Epidermal melanocyte (primary cell): ENCODE results near the gene IDH3A.

Source experiments
- DNase-seq: peaks from one replicate; pipeline ENCODE4 v3.0.0; 2011; ENCODE audit warnings: low spot score; ENCODE audit not compliant: insufficient read length

IDH3A gene

DNA sequence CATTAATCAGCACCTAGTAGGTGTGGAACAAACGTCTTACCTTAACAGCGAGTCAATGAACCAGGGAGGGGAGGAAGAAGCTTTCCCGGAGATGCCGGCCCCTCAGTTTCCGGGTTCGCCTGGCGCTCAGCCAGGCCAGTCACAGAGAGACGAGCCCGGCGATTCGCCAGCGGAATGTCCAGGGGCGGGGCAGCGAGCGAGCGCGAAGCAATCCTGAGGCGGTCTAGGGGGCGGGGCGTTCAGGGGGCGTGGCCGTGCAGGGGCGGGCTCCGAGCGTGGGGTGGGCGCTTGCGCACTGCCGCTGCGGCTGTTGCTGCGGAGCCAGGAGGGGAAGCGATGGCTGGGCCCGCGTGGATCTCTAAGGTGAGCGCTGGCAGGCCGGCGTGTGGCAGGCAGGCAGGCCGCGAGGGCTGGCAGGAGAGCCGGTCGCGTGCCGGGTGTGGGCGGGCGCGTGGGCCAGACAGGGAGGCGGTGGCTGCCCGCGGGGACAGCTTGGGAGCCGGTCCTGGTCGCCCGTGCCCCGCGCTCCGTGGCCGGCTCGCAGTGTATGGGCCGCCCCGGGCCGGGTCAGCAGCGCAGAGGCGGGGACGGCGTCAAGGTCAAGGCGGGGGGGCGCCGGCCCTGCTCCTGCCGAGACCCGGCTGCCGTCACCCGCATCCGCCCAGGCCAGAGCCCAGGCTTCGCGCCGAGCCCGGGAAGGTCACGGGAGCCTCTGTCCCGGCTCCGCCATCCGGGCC lies at the start of gene IDH3A:
Gene IDH3A, plus strand, starts transcription at position 295 of the 737 bp plus-strand sequence. Its CDS starts 42 bp downstream, at position 337.
- peak; percentile 86 for DNase-seq

DNA sequence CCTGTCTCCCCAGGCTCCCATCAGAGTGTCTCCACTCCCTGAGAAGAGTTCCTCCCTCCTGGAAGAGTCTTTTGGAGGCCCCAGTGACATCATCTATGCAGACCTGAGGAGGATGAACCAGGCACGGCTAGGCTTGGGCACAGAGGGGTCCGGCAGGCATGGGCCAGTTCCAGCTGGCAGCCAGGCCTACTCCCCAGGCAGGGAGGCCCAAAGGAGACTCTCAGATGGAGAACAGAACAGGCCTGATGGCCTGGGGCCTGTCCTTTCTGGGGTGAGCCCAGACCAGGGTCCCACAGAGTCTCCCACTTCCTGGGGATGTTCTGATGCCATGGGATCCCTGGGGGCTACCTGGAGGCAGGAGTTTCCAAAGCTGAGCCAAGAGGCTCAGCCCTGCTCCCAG lies 48.3 kb upstream of the IDH3A start:
- no peak for DNase-seq

DNA sequence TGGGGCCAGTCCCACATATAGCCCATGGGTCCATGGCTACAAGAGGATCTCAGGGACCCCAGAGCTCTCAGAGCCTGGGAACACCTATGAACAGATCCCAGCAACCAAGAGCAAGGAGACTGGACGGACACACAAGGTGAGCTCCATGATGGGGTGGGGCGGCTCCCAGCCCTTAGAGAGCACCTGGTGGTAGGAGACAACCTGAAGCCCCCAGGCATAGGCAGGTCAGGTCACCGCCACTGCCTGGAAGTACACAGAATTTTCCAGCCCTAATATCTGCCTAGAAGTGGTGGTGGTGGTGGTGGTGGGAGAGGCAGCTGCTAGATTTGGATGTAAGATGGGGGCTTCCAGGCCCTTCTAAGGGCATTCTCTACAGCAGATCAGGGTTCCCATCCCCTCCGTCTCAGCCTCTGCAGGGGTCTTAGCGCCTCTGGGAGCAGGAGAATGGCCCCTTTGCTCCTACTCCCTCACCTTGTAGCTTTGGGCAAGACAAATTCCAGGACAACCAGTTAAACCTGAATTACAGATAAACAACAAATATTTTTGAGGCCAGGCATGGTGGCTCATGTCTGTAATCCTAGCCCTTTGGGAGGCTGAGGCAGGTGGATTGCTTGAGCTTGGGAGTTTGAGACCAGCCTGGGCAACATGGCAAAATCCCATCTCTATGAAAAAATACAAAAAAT lies 47.6 kb upstream of the IDH3A start:
- DNase-seq, result no peak

DNA sequence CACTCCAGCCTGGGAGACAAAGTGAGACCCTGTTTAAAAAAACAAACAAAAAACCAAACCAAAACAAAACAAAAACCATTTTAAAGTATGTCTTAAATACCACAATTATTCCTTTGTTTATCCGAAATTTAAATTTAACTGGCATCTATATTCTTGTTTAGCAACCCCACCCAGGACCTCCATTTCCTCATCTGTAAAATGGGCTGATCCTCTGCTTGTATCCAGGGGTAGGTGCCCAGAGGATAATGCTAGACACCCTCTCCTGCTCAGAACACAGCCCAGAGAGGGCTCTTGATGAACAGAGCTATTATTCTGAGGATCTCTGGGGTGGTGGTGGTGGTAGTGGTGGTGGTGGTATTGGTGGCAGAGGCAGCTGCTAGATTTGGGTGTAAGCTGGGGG lies 47.0 kb upstream of the IDH3A start:
- DNase-seq, result no peak

DNA sequence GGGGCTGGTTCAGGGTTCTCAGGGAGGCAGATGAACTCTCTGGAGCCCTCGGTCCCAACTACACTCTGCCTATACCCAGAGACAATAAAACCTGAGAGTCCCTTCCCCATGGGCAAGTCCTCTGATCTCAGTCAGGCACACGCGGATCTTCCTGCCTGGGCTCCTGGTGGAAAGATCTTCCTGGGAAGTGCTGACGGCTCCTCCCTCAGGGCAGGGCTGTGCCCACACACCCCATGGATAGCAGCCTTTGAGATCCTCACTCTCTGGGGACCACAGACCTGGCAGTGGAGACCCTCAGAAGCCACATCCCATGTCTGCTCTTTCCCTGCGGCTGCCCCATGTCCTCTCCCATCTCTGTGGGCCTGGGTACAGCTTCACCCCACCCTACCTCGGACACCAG lies 46.4 kb upstream of the IDH3A start:
- no peak for DNase-seq

DNA sequence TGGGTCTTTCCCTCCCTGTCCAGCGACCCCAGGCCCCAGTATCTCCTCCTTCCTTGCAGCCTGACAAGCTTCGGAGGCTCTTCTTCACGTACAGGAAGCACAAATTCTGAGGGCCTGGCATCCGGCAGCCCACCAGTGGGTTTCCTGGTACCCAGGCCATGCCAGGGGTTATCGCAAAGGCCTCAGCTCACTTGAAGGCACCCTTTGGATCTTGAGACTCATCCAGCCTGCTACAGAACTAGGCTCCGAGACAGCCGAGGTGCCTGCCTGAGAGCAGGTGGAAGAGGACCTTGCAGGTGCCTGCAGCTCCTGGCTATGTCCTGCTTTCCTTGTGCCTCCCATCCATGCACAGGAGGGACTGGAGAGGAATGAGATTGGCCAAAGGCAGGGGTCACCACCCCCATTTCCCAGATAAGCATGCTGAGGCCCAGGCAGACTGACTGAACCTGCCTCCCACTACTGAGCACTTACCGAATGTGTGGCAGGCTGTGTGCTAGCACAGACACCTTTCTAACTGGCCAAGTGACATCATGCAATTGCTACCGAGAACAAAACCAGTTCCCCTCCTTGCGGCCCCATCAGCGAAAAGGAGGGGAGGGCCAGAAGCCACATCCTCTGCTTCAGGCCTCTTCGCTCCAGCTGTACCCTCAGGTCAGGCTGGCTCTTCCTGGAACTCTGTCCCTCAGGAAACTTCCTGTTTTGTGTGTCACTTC lies 45.6 kb upstream of the IDH3A start:
- DNase-seq, result no peak

DNA sequence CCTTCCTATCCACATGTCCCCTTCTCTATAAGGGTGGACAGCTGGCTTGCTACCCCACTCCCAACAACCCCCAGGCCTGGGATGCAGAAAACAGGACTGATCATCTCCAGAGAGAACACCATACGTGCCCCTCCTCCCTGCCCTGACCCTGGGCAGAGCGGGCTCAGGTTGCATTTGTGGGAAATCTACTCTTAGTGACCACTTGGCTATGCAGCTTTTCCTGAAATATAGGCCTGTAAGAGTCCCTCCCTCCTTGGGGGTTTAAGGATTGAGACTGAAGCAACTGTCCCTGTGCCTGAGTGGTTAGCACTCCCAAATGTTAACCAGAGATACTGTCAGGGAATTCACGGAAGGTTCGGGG lies 45.1 kb upstream of the IDH3A start:
- no peak for DNase-seq

DNA sequence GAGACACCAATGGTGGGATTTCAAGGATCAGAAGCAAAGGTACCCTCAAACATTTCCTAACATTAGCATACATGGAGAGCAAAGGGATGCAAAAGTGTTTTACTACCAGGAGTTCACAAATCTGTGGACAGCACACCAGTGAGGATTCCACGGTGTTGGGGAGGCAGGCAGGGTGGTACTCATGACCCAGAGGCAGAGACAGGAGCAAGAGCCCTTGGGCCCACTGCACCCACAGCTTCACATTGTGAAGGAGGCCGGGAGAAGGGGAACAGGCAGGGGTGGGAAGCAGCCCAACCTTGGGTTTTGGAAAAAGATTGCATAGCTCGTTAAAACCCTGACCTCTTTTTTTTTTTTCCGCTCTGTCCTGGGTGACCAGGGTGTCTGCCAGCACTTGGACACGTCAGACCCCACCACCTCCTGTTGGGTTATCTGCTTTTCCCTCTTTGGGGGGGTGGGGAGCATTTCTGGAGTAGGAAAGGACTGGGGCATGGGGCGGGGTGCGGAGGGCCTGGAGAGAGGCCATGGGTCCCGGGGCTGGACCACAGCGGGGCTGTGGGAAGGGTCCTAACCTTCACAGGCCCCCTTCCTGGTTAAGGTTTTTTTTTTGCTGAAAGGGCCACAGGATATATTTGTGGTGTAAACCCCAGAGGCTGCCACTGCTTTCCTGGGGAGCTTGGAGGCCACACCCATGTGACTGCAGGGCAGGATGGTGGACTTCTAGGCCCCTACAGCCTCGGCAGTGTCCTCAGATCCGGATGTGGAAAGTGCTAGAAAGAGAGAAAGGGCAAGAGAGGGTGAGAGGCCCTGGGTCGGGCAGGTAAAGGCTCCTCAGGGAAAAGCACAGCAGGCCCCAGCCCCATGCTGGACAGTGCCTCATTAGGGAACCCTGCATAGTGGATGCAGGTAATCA lies 44.3 kb upstream of the IDH3A start:
- no peak for DNase-seq

DNA sequence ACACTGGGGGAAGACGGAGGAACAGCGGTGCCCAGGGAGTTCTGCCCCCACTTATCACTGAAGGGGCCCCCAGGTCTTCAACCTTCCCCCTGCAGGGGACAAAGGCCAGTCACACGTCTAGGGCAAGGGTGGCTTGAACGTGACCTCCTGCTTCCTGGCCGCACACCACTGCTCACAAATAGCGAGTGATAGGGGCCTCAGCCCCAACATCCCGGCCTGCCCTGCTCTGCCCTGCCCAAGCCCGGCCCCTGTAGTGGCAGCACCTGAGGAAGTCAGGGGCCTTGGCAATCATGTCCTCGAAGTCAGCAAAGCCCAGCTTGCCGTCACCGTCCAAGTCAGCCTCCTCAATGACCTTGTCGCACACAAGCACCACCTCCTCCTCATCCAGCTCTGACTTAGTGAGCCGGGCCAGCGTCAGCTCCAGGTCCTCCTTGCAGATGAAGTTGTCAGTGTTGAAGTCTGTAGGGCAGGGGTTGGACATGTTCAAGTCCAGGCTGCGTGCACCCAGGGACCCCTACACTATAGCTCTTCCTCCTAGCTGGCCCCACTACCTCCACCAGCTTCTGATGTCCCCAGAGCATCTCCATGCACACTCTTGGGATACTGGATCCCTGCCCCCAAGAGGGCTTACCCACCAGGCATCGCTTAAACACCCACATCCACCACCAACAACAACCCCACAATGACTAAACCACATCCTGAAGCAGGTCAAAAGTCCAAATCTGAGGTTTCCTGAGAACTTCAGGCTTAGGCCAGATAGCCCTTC lies 43.5 kb upstream of the IDH3A start:
- no peak for DNase-seq

DNA sequence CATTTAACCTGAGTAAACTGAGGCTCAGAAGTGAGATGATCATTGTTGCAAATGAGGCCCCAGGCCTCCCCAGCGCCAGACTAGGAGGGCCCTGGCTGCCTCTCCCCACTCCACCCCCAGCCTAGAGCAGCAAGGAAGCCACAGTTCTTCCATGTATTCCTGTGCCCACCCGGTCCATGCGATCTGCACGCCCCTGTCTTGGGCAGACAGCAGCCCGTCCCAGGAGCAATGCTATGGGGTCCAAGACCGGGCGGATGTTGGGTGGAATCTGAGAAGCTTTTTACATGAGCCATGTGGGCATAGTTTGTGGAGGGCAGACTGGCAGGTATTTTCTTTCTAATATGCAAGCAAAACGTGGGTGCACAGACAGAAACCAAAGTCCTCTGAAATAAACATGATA lies 41.7 kb upstream of the IDH3A start:
- no peak for DNase-seq

DNA sequence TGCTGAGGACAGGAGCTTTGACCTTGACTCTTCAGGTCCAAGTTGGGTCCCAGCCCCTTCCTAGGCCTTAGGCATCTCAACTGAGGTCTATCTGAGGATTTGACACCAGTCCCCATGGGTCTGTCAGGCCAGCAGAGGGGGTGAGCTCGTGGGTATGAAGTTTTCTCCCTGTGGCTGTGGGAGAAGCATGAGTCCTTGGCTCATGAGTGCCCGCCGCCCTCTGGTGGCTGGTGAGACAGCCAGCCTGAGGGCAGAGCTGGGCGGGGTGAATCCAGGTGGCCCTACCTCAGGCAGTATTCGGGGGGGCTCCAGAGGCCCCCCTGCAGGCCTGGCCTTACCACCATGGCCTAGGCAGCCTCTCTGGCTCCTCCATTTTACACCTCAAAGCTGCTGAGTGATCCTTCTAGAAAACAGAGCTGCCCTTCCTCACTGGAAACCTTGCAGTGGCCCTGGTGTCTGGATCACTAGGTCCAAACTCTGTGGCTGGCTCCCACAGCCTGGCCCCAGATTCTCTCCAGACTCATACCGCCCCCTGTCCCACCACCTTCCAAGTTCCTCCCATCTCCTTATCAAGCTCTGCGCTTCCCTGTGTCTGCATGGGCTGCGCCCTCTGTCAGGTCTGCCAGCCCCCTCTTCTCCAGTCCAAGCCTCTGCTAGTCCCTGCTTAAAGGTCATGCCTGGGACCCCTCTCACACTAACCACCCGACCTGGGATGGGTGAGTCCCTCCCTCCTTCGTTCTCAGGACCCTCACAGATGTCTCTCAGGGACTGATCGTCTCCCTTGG lies 40.7 kb upstream of the IDH3A start:
- peak; percentile 92 for DNase-seq

DNA sequence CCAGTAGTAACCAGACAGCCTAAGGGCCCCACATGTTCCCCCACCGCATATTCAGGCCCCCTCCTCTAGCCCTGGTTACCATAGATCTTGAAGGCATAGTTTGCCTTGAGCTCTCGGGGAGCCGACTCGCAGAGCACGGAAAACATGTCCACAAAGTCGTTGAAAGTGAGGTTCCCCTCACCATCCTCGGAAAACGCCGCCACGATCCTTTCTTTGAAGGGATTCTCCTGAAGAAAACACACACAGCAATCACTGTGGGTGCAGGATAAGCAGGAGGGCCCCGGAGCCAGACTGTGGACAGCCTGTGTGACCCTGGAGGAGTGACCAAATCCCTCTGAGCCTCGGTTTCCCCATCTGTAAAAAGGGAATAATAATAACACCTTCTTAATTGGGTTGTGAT lies 40.0 kb upstream of the IDH3A start:
- DNase-seq, result no peak

DNA sequence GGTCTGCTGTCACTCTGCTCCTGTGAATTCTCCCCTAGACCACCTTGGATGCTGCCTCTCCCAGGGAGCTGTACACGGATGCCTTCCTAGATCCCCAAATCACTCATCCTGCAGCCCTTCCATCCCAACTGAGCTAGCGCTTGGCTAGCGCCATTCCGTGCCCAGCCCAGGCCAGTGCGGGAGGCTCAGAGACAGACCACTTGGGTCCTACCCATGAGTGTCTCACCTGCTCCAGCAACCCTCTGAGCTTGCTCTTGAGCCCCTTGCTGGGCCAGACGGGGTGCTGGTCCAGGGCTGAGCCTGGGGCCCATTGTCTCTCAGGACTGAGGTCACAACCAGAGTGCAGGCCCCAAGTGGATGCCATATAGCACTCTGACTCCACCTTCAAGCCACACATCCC lies 39.1 kb upstream of the IDH3A start:
- no peak for DNase-seq

DNA sequence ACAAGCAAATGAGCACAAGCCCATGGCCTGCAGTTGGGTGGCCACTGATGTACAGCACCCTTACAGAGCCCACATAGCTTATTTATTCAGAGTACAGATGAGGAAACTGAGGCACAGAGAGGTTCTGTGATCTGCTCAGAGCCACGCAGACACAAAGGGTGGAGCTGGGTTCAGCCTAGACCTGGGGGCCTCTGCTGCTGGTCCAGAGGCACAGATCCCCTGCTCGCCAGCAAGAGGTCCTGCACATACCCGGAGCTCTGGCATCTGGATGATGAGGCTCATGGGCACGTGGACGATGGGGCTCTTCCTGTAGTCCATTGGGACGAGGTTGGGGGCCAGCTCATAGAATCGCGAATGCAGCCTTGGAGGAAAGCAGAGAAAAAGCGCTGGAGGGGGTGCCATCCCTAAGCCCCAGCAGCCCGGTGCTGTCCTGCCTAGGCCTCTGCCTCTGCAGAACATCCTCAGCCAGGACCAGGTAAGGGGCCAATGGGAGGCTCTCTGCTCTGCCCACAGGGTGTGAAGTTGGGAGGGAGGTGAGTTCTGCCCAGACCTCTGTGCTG lies 38.2 kb upstream of the IDH3A start:
- DNase-seq, result no peak

DNA sequence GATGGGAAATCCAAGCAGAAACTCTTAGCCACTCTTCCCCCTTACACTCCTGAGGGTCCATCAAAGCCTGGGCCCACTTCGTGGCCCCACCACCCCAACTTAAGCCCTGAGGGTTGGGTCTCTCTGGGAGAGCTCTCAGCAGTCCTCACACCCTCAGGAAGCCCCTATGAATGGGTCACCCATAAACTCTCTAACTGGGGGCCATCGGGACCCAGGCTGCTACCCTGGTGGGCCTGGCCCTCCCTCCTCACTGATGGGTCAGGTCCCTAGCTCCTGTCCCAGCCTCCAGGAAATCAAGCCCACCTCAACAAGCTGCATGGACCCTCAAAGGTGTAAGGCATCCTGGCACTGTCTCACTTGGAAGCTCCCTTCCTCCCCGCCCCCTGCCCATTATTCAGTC lies 37.4 kb upstream of the IDH3A start:
- DNase-seq, result no peak

DNA sequence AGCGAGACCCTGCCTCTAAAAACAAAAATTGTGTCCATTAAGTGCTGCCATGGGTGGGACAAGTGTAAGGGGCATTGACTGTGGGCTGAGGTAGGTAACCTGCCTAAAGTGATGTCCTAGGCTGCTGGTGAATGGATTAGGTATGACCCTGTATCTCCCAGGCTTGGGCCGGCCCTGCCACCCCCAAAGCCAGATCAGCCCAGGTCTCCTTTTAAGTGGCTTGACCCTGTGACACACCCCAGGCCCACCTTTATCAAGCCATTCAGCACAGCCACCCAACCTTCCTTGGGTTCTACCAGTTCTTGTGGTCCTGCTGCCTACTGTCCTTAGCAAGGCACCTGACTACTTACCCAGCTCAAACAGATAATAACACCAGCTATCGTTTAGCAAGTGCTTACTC lies 36.6 kb upstream of the IDH3A start:
- no peak for DNase-seq

DNA sequence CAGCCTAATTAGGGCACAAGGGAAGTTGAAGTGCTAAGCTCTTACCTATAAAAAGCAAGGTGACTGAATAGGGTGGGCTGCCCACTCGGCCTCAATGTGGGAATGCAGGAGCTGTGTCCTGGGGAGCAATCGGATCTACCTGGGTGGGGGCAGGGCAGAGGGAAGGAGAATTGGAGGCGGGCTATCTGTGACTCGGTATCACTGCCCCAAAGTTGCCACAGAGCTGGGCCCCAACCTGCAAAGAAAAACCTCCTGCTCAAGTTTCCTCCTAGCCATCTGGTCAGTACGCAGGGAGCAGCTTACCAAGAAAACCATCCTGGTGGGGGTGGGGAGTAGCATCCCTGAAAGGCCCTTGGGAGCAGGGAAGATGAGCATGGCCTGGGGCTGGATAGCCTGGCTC lies 28.6 kb upstream of the IDH3A start:
- DNase-seq, result no peak

DNA sequence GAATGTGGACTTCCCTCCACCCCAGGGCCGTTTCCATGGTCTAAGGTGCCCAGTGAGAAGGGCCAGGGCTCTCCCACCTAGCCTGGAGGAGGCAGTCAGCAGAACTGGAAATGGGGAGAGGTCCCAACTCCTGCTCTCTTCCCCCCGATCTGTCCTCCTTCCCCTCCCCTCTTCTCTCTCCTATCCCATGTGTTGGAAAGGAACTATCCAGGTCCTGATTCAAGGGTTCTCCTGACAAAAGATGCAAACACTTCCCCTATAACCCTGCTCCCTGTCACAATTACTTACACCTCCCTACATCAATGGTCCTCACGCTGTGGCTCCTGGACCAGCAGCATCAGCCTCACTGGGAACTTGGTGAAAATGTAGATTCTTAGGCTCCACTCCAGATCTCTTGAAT lies 23.9 kb upstream of the IDH3A start:
- DNase-seq, result no peak

DNA sequence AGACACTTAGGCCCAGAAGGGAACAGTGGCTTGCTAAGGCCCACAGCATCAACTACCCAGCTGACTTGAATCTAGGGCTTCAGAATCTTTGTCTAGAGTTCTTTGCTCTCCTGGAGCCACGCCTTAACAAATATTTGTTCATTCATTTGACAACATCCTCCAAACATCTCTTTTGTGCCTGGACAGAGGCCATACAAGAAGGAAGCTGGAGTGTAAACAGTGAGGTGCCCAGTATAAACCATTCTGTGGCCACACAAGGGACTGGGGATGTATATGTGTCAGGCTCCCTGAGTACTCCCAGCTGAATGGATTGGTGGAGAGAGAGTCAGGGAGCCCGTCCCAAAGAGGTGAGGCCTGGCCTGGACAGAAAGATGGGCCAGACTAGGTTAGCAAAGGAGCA lies 21.3 kb upstream of the IDH3A start:
- DNase-seq, result no peak
